ENCODE data around the gene KIAA0513.

DNA sequence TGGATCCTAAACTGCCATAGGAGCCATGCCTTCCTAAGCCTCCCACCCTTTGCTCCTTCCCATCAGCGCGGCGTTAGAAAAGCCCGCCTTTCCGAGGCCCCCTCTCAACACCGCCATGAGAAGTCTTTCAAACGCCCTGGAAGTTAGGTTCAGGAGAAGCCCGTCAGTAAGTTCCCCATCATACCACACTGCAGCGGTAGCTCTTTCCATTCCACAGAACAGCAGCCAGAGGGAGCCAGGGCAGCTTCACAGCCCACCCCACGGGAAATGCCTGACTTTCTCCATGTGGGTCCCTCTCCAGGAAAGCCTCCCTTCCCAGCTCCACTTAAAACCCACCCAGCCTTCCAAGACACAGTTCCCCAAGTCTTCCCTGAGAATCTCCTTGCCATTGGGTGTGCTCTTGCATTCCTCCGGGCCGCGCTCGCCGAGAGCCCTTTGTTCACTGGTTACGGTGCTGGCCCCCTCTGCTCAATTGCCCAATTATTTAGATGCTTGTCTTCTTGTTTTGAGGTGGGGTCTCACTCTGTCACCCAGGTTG, 28.7 kb downstream of the KIAA0513 start:
- TF ChIP-seq, protein P1, sequence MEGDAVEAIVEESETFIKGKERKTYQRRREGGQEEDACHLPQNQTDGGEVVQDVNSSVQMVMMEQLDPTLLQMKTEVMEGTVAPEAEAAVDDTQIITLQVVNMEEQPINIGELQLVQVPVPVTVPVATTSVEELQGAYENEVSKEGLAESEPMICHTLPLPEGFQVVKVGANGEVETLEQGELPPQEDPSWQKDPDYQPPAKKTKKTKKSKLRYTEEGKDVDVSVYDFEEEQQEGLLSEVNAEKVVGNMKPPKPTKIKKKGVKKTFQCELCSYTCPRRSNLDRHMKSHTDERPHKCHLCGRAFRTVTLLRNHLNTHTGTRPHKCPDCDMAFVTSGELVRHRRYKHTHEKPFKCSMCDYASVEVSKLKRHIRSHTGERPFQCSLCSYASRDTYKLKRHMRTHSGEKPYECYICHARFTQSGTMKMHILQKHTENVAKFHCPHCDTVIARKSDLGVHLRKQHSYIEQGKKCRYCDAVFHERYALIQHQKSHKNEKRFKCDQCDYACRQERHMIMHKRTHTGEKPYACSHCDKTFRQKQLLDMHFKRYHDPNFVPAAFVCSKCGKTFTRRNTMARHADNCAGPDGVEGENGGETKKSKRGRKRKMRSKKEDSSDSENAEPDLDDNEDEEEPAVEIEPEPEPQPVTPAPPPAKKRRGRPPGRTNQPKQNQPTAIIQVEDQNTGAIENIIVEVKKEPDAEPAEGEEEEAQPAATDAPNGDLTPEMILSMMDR (IDR thresholded peaks at IDR 0.05; ENCODE audit: low read length): no peak
- TF ChIP-seq EZH2 (IDR thresholded peaks at IDR 0.05; ENCODE audit: borderline replicate concordance, low read length): no peak

All from OCI-LY1 (cell line).